Liver (tissue), 9 donors: ENCODE data around the gene AHDC1. TPM values are rescaled to one million over a fixed set of nuclear protein-coding genes. Genes with fewer than 3 reads are reported as not detected.

Source experiments
- DNase-seq: peaks from one replicate; pipeline ENCODE4 v3.0.0-alpha.2; 2017; ENCODE audit warnings: low spot score
- H3K27ac ChIP-seq, 2 donors: one replicate each; pipeline ENCODE4 v1.7.0; 2013; ENCODE audit warnings: inconsistent platforms in 2 of 2, low read length in 2 of 2, control low read depth in 1 of 2, low read depth in 1 of 2, mild to moderate bottlenecking in 1 of 2
- H3K27me3 ChIP-seq, 4 donors: one replicate each; pipeline versions ENCODE4 v1.6.1 to v1.7.0; 2013; ENCODE audit warnings: low read length in 3 of 4, inconsistent platforms in 1 of 4, mild to moderate bottlenecking in 1 of 4, moderate library complexity in 1 of 4; ENCODE audit not compliant: control insufficient read depth in 4 of 4, insufficient read depth in 4 of 4
- H3K36me3 ChIP-seq, 4 donors: one replicate each; pipeline versions ENCODE4 v1.6.1 to v1.7.0; 2013; ENCODE audit warnings: low read length in 3 of 4, mild to moderate bottlenecking in 3 of 4, low read depth in 1 of 4, moderate library complexity in 1 of 4; ENCODE audit not compliant: control insufficient read depth in 4 of 4, insufficient read depth in 3 of 4
- H3K4me1 ChIP-seq, 4 donors: one replicate each; pipeline versions ENCODE4 v1.6.1 to v1.7.0; 2013; ENCODE audit warnings: low read length in 3 of 4, mild to moderate bottlenecking in 3 of 4, moderate library complexity in 1 of 4; ENCODE audit not compliant: control insufficient read depth in 4 of 4, insufficient read depth in 4 of 4
- H3K4me3 ChIP-seq, 3 donors: one replicate each; pipeline versions ENCODE4 v1.6.1 to v1.7.0; 2013; ENCODE audit warnings: low read length in 3 of 3, control low read depth in 1 of 3, low read depth in 1 of 3, mild to moderate bottlenecking in 1 of 3
- H3K9ac ChIP-seq, 2 donors: one replicate each; pipeline ENCODE4 v1.7.0; 2013; ENCODE audit warnings: low read length in 2 of 2, mild to moderate bottlenecking in 2 of 2, moderate library complexity in 2 of 2, control low read depth in 1 of 2, low read depth in 1 of 2
- H3K9me3 ChIP-seq, 4 donors: one replicate each; pipeline versions ENCODE4 v1.6.1 to v1.7.0; 2013; ENCODE audit warnings: low read length in 3 of 4; ENCODE audit not compliant: control insufficient read depth in 4 of 4
- ATF3 ChIP-seq: IDR thresholded peaks from 2 replicates; pipeline ENCODE4 v1.6.1; 2016; ENCODE audit warnings: antibody characterized with exemption
- CTCF ChIP-seq: fragments of 150-350 bp; IDR thresholded peaks from 2 replicates; pipeline ENCODE4 v1.5.1; 2017; ENCODE audit warnings: improper control_type of control experiment, low read depth, low read length; ENCODE audit not compliant: missing input control
- EGR1 ChIP-seq, 2 donors: IDR thresholded peaks; 2 replicates each; pipeline ENCODE4 v1.6.1; 2016 to 2018; ENCODE audit warnings: antibody characterized with exemption in 2 of 2, low read depth in 2 of 2
- FOXA1 ChIP-seq: IDR thresholded peaks from 2 replicates; pipeline ENCODE4 v1.6.1; 2016; ENCODE audit warnings: antibody characterized with exemption
- FOXA2 ChIP-seq: IDR thresholded peaks from 2 replicates; pipeline ENCODE4 v1.6.1; 2016; ENCODE audit warnings: antibody characterized with exemption
- GABPA ChIP-seq, 2 donors: IDR thresholded peaks in 1 of 2; conservative IDR thresholded peaks in 1 of 2; 2 replicates each; pipeline ENCODE4 v1.6.1; 2016; ENCODE audit warnings: antibody characterized with exemption in 2 of 2, mild to moderate bottlenecking in 1 of 2, moderate library complexity in 1 of 2
- HNF4A ChIP-seq, 2 donors: conservative IDR thresholded peaks; 2 replicates each; pipeline ENCODE4 v1.6.1; 2016; ENCODE audit warnings: antibody characterized with exemption in 2 of 2, mild to moderate bottlenecking in 2 of 2
- HNF4G ChIP-seq: IDR thresholded peaks from 2 replicates; pipeline ENCODE4 v1.6.1; 2016; ENCODE audit warnings: antibody characterized with exemption
- JUND ChIP-seq, 2 donors: IDR thresholded peaks; 2 replicates each; pipeline ENCODE4 v1.6.1; 2016; ENCODE audit warnings: antibody characterized with exemption in 2 of 2
- MAX ChIP-seq: IDR thresholded peaks from 2 replicates; pipeline ENCODE4 v1.6.1; 2016; ENCODE audit warnings: antibody characterized with exemption
- NR2F2 ChIP-seq: IDR thresholded peaks from 2 replicates; pipeline ENCODE4 v1.6.1; 2016; ENCODE audit warnings: antibody characterized with exemption
- RAD21 ChIP-seq, 2 donors: IDR thresholded peaks; 2 replicates each; pipeline ENCODE4 v1.6.1; 2016; ENCODE audit warnings: antibody characterized with exemption in 2 of 2, mild to moderate bottlenecking in 2 of 2
- RXRA ChIP-seq, 2 donors: IDR thresholded peaks; 2 replicates each; pipeline ENCODE4 v1.6.1; 2017 to 2018; ENCODE audit warnings: antibody characterized with exemption in 2 of 2, mild to moderate bottlenecking in 1 of 2
- SP1 ChIP-seq: IDR thresholded peaks from 2 replicates; pipeline ENCODE4 v1.6.1; 2018; ENCODE audit warnings: antibody characterized with exemption, mild to moderate bottlenecking
- TAF1 ChIP-seq: conservative IDR thresholded peaks from 2 replicates; pipeline ENCODE4 v1.6.1; 2016; ENCODE audit warnings: antibody characterized with exemption, mild to moderate bottlenecking
- YY1 ChIP-seq: IDR thresholded peaks from 2 replicates; pipeline ENCODE4 v1.6.1; 2016; ENCODE audit warnings: antibody characterized with exemption, mild to moderate bottlenecking
- ZBTB33 ChIP-seq: IDR thresholded peaks from 2 replicates; pipeline ENCODE4 v1.6.1; 2016; ENCODE audit warnings: antibody characterized with exemption
- WGBS: extraction: QIAGEN DNeasy Blood & Tissue Kit; methylation state at CpG from one replicate; pipeline ENCODE4 v1.1.7; 2013; 5-methylcytosine and 5-hydroxymethylcytosine counted together
- polyA plus RNA-seq, 2 donors: library from polyadenylated mRNA; stranded (reverse) in 1 of 2; unstranded in 1 of 2; fragments of 200-250 nt in 1 of 2; fragments of >200 nt in 1 of 2; fragmentation: Nextera tagmentation in 1 of 2; extraction: Ambion mirVana in 1 of 2; gene quantifications; one replicate each; pipeline versions ENCODE4 v1.2.1 to v1.2.3, GENCODE V29; 2013 to 2015
- total RNA-seq, 2 donors: library from RNA; depleted of rRNA; stranded (reverse); fragments of >200 nt; gene quantifications; one replicate each; pipeline ENCODE4 v1.2.3, GENCODE V29; 2014
- donor health status: healthy.
- donor health status: healthy.
- donor health status: healthy.
- donor health status: healthy.
- donor health status: healthy.

AHDC1 gene
- total and polyA plus RNA-seq, 4 donors: 2.4 to 6.5 (median 5.5) TPM

- peaks cover 12 to 57% (median 25%) of the 10 kb centered on the region in 4 donors for H3K4me1 ChIP-seq
- peak overlapping the region; percentile 40 to 65 for H3K27ac ChIP-seq
- DNase-seq: no peak
- H3K4me3 ChIP-seq: no peak overlapping the region
- H3K9ac ChIP-seq: no peak overlapping the region
- H3K9me3 ChIP-seq: no peaks in the 10 kb centered on the region
- 58% methylated on average over 6 of the region's 6 CpGs for WGBS
- H3K36me3 ChIP-seq: peaks cover 0 to 2% (median 0%) of the 10 kb centered on the region in 4 donors
- no peaks in the 10 kb centered on the region for H3K27me3 ChIP-seq
- TF ChIP-seq JUND (IDR thresholded peaks at IDR 0.05): peak in 1 of 2 donors; percentile 62
- no peak for TF ChIP-seq MAX
- TF ChIP-seq TAF1: no peak
- no peak for TF ChIP-seq FOXA2
Measured at GRCh38 chr1:27598902-27599528, 4.9 kb downstream of the AHDC1 start.

- Histone ChIP-seq H3K4me1 (peaks cover 12 to 60% (median 25%) of the 10 kb centered on the region in 4 donors), H3K27ac (peak overlapping the region; percentile 40 to 65), H3K4me3 (no peak overlapping the region), H3K27me3 (no peaks in the 10 kb centered on the region), H3K36me3 (peaks cover 0 to 2% (median 0%) of the 10 kb centered on the region in 4 donors), H3K9me3 (no peaks in the 10 kb centered on the region), H3K9ac (no peak overlapping the region)
- TF ChIP-seq ATF3: no peak
- TF ChIP-seq GABPA (IDR thresholded peaks at IDR 0.05 in 1 of 2, conservative IDR thresholded peaks at IDR 0.05 in 1 of 2): no peak
- TF ChIP-seq FOXA2: no peak
- no peak for TF ChIP-seq YY1
- no peak for TF ChIP-seq CTCF
- no peak for TF ChIP-seq ZBTB33
- no peak for TF ChIP-seq EGR1 (IDR thresholded peaks at IDR 0.05; ENCODE audit: low read depth in 2 of 2)
- no peak for TF ChIP-seq TAF1
- no peak for TF ChIP-seq RXRA (IDR thresholded peaks at IDR 0.05)
- no peak for TF ChIP-seq JUND (IDR thresholded peaks at IDR 0.05)
- no peak for TF ChIP-seq MAX
- TF ChIP-seq NR2F2: no peak
- no peak for TF ChIP-seq HNF4A (conservative IDR thresholded peaks at IDR 0.05)
- no peak for TF ChIP-seq HNF4G
- TF ChIP-seq SP1: no peak
- TF ChIP-seq RAD21 (IDR thresholded peaks at IDR 0.05): no peak
- TF ChIP-seq FOXA1: no peak
- no peak for DNase-seq
- 77% methylated on average over 3 of the region's 3 CpGs for WGBS
Measured at GRCh38 chr1:27598295-27598687, 5.7 kb downstream of the AHDC1 start.
